NK-92 treated with Interleukin-12 subunit alpha and Interleukin-12 subunit beta, amount 100 ng/mL, for 24 hours (cell line): ENCODE data around the gene NODAL.

Experiments
- DNase-seq: peaks from one replicate; lab custom pipeline; 2025; lab: John Stamatoyannopoulos, UW

The NODAL gene

DNA sequence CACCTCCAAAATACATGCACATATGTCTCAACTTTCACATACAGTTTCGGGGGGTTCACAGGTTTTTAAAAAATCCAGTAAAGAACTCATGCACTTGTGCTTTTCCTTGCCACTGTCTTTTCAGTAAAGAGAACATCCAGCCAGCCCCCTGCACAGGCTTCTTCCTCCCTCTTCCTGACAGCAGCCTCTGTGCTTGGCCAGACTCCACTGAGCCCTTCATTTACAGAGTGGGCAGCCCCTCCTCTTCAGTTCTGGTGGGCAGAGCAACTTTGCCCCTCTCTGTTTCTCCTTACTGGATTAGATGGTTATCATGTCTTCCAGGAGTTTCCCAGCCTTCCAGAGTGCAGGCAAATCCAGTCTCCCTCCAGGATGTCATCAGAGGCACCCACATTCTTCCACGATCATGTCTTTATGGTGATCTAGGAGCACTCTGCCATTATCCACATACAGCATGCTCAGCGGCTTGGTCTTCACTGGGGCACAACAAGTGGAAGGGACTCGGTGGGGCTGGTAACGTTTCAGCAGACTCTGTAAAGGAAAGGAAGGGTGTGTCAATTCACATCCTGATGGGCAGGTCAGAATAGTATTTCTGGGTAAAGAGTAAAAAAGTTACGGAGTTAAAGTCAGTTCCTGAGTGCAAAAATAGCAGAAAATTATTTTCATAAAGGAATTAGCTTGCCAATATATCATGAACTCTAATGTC is 8.8 kb downstream of the NODAL start:
- DNase-seq: no peak

GRCh38 chr10:70432101-70432500 is 9.4 kb downstream of the NODAL start:
- DNase-seq: no peak

DNA sequence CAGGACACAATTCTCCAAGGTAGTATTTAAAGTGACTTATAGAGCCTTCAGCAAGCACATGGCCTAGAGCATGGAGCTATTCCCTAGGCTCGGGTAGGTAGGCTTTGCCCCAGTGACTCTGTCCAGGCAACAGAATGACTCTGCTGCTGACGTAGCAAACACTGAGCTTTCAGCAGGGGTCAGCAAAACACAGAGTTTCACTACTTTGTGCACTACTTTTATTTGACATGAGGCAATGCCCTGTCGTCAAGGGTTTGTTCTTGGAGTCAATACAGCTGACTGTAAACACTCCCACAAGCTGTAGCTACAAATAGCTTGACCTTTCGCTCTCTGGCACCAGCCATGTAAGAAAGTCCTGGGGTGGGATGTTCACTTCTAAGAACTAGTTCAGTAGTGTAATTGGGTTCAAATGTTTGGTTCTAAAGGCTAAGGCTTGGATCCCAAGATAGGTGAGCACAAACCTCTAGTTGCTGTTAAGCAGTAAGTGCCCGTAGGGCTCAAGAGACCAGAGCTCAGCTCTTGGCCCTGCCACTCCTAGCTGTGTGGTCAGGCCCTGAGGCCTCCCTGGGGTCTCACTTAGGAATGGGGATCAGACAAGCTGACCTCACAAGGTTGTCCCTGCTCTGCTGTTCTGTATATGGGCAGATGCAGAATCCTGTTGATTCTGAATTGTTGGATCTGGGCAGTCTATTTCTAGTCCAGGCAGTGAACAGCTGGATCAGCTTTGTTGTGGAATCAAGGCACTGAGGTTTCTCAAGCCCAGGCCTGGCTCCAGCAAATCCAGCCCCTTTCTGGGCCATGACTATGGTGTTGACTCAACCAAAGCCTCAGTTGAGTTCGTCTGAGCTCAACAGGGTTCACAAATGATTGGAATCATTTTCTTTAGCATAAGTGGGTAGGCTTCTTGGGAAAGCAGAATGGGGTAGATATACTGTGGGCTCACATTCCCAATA is 10.7 kb downstream of the NODAL start:
- DNase-seq: no peak

- DNase-seq: no peak
Observed at GRCh38 chr10:70426823-70427222, 14.7 kb downstream of the NODAL start.

GRCh38 chr10:70425096-70425495 is 16.4 kb downstream of the NODAL start:
- no peak for DNase-seq

DNA sequence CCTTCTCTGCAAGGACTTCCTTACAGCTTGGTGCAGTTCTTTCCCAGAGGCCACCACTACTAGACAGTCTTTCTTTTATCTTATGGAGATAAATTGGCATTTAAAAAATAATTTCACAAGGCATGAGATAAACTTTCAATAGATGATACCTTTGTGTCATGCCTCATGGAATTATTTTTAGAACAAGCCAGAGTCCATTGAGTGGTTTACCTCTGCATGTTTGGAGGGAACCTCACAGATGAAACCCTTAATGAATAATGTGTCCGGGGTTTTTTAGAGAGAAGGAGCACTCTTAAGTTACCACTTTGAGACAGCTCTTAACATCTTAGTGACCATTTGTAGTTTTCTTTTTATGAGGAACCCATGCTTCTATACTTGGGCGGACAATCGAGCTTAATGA is 17.2 kb downstream of the NODAL start:
- no peak for DNase-seq

DNA sequence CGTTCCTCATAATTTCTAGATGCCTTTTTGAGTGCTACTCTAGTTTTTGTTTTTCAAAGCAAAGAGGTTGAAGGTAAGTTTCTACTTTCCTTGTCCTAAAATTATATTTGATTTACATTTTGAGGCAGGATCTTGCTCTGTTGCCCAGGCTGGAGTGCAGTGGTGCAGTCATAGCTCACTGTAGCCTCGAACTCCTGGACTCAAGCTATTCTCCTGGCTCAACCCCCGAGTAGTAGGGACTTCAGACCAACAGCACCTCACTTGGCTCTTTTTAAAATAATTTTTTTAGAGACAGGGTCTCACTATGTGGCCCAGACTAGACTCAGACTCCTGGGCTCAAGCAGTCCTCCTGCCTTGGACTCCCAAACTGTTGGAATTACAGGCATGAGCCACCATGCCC is 22.8 kb downstream of the NODAL start:
- no peak for DNase-seq

- no peak for DNase-seq
Observed at GRCh38 chr10:70418229-70418628, 23.3 kb downstream of the NODAL start.

DNA sequence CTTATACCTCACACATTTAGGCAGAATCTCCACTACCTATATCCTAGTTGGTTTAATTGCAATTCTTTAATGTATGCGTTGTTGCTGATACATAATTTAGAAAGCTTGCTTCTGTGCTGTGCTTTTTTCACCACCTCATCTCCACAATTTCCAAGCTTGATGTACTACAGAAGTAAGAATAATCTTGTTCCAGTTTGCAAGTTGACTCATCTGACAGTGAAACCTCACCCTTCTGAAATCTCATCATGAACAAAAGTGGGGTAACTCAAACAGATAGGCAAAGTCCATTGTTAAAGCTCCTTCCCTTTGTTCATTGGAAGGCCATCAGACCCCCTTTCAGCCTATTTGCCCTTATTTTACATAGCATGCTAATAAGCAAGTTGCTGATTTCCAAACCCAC is 23.9 kb downstream of the NODAL start:
- no peak for DNase-seq

- no peak for DNase-seq
Observed at GRCh38 chr10:70412356-70412755, 29.1 kb downstream of the NODAL start.

GRCh38 chr10:70410608-70411007 is 30.9 kb downstream of the NODAL start:
- no peak for DNase-seq

DNA sequence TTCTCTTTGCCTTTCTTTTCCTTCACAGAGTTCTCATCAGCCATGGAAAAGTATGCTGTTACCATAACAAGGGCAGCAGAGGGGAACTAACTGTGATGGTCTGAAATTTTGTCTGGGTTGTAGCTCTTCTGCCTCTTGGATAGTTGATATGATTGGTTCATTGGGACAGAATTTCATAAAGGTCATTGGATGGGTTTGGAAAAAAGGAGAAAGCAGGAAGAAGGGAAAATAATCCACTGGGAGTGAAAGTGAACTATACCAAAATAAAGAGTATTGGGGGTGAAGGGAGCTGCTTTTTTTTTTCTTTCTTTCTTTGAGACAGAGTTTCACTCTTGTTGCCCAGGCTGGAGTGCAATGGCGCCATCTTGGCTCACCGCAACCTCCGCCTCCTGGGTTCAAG is 31.7 kb downstream of the NODAL start:
- no peak for DNase-seq

- DNase-seq: no peak
Observed at GRCh38 chr10:70405037-70405824, 36.2 kb downstream of the NODAL start.

GRCh38 chr10:70404787-70405036 is 36.8 kb downstream of the NODAL start:
- no peak for DNase-seq

DNA sequence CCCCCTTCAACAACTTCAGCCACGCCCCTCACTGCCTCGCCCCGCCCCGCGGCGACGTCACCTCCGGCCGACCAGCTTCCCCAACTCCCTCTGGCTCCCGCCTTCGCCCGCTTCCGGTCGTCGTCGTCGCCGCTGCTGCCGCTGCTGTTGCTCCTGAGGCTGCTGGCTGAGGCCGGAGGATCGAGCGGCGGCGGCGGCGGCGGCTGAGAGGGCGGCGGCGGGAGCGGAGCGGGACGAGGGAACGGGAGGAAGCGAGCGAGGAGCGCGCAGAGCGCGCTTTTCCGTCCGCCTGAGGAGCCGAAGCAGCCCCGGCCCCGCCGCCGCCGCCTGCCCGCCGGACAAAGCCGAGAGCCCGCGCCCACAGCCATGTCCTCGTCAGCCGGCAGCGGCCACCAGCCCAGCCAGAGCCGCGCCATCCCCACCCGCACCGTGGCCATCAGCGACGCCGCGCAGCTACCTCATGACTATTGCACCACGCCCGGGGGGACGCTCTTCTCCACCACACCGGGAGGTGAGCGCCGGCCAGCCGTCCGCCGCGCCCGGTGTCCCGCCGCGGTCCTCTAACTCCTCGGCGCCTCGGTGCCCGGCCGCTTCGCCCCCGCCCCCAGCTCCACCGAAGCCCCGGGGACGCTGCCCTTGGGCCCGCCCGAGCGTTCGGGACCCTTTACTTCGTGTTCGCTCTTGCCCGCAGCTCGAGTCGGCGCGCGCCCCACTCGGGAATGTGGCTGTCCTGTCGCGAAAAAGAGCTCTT is 37.3 kb downstream of the NODAL start, which contains the start of gene EIF4EBP2:
EIF4EBP2 (plus strand) TSS at position 110 of the 751 bp plus-strand sequence; CDS start at position 367, 257 bp downstream.
- DNase-seq: peak; percentile 90

DNA sequence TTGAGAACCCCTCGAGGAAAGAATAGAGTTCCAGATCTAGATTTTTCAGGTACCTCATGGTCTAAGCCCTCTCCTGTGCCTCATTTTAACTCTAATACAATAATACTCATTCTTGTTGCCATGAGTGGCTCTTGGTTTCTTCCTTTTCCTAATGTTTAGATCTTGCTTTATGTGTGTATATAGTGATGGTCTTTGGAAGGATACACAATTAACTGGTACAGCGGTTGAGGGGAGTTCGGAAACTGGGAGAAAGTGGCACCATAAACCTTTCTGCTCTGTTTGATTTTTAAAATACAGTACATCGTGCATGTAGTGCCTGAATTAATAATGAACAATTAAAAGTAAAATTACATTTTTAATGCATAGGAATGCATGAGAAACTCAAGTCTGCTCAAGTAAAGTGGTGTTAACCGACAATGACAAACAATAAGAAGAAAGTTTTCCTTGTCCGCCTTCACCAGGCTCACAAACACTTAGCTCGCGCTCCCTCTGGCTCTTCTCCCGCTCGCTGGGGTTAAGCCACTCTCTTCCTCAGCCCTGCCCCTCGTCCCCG is 37.9 kb downstream of the NODAL start:
- DNase-seq: no peak

- no peak for DNase-seq
Observed at GRCh38 chr10:70399177-70399576, 42.3 kb downstream of the NODAL start.

GRCh38 chr10:70396140-70396539 is 45.3 kb downstream of the NODAL start:
- DNase-seq: no peak

DNA sequence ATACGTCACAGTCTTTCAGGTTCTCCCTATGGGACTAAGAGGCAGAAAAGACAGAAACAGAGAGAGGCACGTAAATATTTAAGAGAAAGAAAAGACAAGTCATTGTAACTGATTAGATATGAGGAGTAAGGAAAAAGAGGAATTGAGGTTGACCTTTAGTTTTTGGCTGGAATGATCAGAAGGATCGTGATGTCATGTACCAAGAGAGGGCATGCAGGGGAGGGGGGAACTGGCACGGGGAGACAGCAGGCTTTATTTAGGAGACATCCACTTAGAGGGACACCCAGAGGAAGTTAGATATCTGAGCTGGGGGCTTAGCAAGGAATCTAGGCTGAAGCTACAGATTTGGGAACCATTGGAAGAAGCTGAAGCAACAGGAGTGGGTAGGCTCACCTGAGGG is 49.8 kb downstream of the NODAL start:
- no peak for DNase-seq
